NOMO-1 (cell line): Measurements from ENCODE around the gene ARHGAP4.

Source experiments
- DNase-seq, 2 experiments: peaks; one replicate each; lab custom pipeline; 2025; ENCODE audit not compliant: unreplicated experiment in 2 of 2; lab: John Stamatoyannopoulos, UW

The ARHGAP4 gene

DNA sequence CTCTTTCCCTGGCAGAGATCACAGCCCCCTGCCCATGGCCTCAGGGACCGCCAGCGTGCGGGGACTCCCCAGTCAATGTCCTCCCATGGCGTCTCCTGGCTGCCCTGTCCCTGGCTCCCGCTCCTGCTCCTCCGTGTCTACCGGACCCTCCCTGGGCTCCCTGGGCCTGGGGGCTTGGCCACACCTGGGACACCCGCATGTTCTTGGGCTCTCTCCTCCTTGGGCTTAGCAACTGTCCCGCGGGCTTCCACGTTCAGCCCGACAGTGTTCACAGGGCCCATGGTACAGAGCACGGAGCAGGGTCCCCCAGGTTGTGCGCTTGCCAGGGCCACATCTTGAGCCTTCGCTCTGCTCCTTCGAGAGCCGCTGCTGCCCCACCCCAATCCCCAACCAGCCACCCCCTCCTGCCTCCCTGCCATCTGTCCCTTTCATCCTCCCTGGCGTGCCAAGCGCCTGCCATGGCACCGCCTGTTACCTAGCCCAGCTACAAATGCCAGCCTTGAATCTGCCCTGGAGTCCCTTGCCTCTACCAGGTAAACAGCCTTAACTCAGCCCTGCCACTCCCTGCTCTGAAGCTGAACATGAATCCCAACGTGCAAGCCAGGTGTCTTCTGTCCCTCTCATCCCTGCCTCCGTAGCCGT lies 17.7 kb downstream of the ARHGAP4 start:
- DNase-seq, result no peak

DNA sequence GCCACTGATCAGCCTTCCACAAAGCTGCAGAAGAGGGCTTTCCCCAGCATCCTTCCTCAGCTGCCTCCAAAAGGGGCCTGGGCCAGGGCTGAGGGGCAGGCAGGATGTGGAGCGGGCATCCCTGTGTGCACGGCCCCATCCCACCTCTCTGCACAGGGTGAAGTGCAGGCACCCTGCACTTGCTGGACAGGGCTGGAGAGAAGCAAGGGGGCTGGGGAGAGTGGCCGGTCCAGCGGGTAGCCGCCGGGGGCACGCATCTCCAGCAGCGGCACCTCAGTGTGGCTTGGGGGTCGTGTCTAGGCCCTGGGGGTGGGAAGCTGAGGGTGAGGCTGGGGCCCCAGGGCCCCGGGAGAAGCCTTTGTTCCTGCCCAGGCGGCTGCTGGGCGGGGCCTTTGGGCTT lies 18.6 kb downstream of the ARHGAP4 start:
- no peak for DNase-seq

DNA sequence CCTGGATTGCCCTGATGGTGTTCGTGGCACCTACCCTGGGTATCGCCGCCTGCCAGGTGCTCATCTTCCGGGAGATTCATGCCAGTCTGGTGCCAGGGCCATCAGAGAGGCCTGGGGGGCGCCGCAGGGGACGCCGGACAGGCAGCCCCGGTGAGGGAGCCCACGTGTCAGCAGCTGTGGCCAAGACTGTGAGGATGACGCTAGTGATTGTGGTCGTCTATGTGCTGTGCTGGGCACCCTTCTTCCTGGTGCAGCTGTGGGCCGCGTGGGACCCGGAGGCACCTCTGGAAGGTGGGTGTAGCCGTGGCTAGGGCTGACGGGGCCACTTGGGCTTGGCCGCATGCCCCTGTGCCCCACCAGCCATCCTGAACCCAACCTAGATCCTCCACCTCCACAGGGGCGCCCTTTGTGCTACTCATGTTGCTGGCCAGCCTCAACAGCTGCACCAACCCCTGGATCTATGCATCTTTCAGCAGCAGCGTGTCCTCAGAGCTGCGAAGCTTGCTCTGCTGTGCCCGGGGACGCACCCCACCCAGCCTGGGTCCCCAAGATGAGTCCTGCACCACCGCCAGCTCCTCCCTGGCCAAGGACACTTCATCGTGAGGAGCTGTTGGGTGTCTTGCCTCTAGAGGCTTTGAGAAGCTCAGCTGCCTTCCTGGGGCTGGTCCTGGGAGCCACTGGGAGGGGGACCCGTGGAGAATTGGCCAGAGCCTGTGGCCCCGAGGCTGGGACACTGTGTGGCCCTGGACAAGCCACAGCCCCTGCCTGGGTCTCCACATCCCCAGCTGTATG lies 19.7 kb downstream of the ARHGAP4 start:
- DNase-seq, result no peak

DNA sequence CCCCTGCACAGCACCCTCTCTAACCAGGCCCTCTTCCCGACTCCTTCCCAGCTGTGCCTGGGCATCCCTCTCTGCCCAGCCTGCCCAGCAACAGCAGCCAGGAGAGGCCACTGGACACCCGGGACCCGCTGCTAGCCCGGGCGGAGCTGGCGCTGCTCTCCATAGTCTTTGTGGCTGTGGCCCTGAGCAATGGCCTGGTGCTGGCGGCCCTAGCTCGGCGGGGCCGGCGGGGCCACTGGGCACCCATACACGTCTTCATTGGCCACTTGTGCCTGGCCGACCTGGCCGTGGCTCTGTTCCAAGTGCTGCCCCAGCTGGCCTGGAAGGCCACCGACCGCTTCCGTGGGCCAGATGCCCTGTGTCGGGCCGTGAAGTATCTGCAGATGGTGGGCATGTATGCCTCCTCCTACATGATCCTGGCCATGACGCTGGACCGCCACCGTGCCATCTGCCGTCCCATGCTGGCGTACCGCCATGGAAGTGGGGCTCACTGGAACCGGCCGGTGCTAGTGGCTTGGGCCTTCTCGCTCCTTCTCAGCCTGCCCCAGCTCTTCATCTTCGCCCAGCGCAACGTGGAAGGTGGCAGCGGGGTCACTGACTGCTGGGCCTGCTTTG lies 20.5 kb downstream of the ARHGAP4 start:
- DNase-seq, result no peak

DNA sequence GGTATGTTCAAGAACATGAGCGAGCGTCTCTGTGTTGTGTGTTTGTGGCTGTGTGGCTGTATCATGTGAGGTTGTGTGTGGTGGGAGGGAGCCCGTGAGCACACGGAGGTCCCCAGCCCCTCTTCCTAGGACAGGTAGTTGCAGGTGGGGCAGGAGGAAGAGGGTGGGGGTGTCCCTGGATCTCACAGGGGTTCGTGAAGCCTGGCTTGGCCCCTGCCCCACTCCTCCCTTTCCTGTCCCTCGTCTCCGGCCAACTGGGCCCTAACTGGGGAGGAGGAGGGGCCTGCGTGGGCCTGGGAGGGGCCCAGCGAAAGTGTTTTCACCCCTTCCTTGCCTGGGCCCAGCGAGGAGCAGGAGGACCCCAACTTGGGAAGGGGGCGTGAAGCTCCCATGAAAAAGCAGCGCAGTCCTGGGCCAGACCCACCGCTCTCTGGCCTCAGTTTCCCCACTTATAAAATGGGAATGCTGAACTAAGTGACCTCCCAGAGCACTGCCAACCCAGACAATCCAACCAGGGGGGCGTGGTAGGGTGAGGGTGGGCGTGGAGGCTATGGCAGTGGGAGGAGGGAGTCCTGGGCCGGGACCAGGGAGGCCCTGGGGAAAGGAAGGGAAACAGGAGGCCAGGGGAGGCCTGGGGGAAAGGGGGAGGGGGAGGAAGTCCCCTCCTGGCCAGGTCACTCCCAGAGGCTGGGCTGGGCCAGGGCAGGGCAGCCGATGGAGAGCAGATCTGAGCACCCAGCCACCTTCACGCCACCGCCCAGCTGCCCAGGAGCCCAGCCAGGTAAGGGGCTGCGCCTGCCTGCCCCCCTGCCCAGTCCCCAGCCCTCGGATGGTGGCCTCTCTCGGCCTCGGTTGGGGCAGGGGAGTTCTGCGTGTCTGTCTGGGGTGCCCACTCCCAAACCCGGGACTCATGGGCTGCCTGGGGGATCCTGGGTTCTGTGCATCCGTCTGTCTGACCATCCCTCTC lies 21.8 kb downstream of the ARHGAP4 start, which contains the start of gene AVPR2:
TSS of gene AVPR2 (plus strand) at position 683 of the 967 bp plus-strand sequence. CDS start 473 bp downstream, outside the sequence.
- DNase-seq, result no peak

DNA sequence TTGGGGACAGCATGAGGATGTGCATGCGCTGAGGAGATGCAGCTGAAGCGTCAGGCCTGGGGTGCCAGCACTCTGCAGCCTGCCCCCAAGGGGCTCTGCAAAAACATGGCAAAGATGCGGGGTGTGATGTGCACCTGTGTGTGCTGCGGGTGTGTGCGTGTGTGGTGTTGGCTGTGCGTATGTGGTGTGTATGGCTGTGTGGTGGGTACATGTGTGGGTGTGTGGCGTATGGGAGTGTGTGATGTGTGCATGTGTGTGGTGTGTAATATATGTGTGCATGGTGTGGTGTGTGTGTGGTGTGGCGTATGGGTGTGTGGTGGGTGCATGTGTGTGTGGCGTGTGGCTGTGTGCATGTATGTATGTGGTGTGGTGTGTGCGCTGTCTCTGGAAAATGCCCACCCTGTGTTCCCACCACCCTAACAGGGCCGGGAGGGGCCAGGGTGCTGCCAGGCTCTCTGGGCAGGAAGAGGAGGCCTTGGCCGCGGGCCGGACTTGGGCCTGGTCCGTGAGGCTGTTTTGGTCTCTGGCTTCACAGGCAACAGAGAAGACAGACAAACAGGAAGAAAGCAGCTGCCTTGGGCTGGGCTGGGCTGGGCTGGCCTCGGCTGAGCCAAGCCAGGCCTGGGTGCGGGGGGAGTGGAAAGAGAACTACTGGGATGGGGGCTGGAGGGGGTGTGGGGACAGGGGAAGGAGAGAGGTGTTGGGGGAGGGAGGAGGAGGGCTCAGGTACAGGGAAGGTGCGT lies 22.7 kb downstream of the ARHGAP4 start:
- no peak for DNase-seq

DNA sequence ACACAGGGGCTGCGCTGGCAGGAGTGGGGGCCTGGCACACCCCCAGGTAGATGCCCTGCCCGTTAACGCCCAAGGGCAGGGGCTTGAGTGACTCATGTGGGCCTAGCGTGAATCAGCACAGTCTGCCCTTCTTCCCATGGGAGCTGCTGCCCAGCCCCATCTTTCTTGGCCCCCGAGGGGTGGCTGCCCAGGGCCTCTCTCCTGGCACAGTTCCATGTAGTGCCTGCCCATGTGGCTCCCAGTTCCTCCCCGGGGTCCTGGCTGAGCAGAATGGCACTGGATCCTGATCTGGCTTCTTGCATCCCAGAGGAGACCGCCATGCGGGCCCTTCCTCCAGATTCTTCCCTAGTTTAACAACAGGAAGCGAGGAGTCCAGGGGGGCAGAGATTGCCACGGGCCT lies 23.7 kb downstream of the ARHGAP4 start:
- no peak for DNase-seq

DNA sequence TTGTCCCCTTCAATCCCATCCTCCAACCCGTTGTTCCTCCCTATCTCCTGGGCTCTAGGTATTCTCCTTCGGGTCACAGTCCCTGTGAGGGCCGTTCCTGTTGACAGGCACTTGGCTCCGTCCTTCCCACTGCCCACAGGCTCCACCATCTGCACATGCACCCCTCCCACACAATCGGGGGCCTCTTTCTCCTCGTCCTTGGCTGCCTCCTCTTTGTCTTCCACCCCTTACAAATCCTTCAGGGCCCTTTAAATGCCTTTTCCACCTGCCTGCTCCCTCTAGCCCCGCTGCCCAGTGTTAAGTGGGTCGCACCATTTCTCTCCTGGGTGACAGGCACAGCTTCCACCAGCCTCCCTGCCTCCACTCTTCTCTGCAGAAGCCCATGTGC lies 24.3 kb downstream of the ARHGAP4 start:
- DNase-seq, result no peak

DNA sequence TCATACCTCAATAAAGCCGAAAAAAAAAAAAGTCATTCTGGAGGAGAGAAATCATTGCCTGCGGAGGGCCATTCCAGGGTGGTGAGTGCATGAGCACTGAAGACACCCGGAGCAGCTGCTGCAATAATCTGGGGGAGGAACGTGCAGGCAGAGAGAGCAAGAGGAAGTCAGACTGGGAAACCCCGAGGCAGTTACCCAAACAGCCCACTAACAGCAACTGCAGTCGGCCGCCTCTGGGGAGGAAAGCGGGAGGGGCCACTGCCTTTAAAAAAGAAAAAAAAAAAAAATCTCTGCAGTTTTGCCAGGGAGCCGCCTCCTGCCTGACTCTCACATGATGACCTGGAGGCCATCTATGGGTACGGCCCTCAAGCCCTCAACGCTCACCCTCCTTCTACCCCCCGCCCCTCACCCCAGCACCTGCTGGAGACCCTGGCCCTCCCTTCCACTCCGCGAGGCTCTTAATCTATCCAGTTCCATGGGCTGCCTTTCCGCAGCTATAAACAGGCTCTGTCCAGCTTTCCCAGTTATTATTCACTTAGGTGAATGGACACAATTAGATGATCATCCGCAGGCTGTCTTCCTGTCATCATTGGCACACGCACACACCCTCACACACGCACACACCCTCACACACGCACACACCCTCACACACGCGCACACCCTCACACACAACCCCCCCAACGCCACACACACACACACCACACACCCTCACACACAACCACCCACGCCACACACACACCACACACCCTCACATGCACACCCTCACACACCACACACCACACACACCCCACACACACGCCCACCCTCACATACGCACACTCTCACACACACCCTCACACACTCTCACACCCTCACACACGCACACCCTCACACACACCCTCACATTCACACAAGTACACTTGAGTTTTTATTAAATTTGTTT lies 25.0 kb downstream of the ARHGAP4 start:
- DNase-seq, result peak; percentile 75 to 83

DNA sequence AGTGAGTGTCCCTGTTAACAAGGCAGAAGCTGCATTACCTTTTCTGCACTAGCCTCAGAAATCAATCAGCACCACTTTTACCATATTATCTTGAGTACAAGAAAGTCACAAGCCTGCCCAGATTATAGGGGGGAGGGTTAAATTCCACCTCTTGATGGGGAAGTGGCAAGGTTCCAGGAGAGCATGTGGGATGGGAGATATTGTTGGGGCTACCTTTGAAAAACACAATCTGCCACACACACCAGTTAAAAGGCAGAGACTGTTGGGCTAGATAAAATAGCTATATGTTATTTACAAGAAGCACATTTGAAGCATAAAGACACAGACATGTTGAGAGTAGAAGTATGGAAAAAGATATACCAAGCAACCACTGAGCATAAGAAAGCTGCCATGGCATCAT lies 28.2 kb downstream of the ARHGAP4 start:
- no peak for DNase-seq

DNA sequence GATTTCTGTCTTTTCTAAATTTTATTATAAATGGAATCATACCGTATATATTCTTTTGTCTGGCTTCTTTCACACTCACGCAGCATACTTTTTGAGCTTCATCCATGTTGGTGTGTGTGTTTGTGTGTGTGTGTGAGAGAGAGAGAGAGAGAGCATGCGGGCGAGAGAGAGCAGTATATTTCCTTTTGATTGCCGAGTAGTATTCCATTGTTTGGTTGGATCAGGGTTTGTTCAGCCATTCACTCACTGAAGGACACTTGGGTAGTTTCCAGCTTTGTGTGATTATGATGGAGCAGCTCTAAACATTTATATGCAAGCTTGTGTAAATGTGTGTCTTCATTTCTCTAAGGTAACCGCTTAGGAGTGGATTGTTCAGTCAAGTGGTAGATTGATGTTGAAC lies 36.9 kb downstream of the ARHGAP4 start:
- no peak for DNase-seq

DNA sequence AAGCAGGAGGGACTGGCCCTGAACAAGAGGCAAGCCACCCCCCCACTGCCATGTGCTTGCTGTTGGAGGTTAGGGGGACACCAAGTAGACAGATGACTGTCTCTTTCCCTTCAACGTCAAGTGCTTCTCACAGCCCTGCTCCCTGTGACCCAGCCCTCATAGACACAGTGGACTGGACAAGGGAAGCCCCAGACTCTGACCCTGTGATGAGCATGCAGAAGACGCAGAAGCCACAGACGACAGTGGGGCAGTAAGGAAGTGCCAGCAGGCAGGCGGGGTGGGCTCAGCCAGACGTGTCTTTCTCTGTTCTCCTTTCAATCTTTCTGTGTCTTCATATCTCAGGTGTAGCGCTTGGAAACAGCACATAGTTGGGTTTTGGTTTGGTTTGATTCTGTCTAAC lies 37.7 kb downstream of the ARHGAP4 start:
- DNase-seq, result no peak

DNA sequence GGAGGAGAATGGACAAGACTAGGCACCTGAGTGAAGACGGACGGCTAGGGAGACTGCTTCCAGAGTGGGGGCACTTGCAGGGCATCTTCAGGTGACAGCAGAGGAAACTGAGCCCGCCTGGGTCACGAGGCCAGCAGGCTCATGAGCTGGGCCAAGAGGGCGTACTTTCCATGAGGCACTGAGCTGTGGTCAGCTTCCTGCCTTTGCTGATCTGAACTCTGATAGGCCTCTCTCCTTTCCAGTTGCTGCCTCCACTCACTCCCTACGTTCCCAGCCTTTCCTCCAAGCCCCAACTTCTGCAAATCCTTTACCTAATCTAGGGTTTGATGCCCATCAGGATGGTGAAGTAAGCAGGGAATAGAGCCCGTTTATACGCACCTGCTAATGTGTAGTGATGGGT lies 38.7 kb downstream of the ARHGAP4 start:
- DNase-seq, result no peak

DNA sequence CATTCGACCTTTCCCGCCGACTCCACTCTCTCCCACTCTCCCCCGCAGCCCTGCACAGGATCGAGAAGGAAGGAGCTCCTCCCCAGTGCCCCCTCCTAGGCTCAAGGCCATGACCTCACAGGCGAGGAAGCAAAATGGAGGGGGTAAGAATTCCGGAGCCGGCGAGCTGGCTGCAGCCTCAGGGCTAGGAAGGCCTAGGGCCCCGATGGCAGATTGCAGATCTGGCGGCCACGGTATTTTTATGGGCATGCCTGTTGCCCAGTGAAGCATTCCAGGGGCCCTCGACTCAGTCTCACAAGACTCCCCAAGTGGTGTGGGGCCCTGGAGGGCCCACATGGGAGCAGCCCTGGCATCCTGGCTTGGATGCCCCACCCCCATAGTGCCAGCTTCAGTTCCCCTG lies 39.1 kb downstream of the ARHGAP4 start:
- no peak for DNase-seq

DNA sequence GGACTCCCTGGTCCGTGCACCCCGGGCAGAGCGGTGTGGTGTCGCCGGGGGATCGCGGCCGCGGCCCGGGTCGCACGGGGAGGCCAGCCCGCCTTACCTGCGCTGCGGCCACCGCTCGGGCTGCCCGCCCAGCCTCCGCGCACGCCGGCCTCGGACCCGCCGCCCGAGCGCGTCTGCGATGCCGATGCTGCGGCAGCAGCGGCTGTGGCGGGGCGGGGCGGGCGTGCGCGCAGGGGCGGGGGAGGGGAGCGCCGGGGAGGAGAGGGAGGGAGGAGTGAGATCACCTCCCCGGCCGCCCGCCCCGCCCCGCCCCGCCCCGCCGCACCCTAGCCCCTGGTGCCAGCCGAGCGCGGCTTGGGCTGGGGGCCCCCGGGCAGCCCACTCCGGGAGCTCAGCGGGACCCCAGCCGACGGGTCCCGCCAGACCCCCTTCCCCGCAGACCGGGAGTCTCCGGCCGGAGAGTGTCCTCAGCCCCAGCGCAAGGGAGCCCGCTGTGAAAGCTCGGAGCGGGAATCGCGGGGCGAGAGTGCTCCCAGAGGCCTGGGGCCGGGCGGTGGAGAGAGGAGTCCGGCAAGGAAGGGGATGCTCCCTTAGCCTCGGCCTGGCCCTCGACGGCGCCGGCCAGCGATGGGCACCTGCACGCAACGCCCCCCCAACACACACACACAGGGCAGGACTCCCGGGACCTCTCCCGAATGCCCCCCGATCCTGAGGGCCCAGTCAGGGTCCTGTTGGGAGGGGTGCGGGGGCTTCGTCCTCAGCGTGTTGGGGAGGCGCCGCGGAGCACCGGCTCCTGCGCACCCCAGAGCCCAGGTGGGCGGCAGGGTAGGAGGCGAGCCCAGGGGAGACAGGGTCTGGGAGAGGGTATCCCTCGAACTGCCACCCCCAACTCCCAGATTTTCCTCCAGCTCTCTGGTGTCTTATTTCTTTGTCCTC lies 39.8 kb downstream of the ARHGAP4 start, which contains the start of gene L1CAM:
TSS of gene L1CAM (minus strand) at position 206 of the 936 bp plus-strand sequence. CDS start 10,337 bp downstream, outside the sequence.
- DNase-seq, result no peak

DNA sequence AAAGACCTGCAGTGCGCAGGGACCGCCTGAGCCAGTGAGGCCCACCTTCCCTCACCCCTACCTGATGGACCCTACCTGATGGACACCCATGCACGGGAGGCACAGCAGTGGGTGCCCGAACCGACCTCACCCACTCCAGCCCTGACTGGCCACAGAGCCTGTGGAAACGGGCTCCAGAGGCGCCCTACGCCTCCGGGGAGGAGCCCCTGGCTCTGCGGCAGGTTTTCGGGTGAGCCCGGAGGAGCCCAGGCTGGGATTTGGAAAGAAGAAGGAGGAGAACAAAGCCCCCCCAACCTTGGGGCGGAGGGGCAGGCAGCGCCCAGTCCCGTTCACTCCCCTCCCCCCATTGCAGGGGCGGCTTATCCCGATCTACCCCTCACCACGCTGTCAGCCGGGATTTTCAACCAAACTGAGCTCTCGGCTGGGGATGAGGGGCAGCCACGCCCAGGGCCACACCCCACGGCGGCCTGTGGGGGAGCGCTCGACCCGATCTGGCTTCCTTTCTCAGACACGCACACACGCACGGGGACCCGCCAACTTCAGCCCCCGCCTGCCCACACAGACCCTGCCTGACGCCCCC lies 40.8 kb downstream of the ARHGAP4 start:
- no peak for DNase-seq

DNA sequence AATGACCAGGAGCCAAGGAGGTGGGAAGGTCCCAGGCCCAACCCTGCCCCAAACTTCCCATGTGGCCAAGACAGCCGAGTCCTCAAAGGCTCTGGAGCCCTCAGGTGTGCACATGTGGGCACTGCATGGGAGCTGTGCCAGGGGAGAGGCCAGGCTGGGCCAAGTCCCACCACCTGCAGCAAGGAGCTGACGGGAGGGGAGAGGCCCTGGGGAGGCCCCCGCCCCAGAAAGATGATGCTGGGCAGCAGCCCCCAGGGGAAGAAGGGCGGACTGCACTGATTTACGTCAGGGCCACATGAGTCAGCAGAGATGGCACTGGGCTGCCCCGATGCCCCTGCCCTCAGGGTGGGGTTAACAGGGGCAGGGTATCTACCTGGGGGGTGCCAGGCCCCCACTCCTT lies 41.5 kb downstream of the ARHGAP4 start:
- no peak for DNase-seq
